Measurements from ENCODE around the gene ANTKMT. TPM values are rescaled to one million over a fixed set of nuclear protein-coding genes. Genes with fewer than 3 reads are reported as not detected.

ANTKMT gene
- total and polyA plus RNA-seq, 2 donors from 2014 or later = 44.1 to 70.4 TPM

GRCh38 chr16:735982-736453 lies 15.1 kb downstream of the ANTKMT start:
- H3K27me3 ChIP-seq (ENCODE audit: control insufficient read depth, insufficient read depth, low read length) = no peaks in the 10 kb centered on the region
- no peak overlapping the region for H3K9ac ChIP-seq (ENCODE audit: low read length in 3 of 3)
- TF ChIP-seq, protein P1, sequence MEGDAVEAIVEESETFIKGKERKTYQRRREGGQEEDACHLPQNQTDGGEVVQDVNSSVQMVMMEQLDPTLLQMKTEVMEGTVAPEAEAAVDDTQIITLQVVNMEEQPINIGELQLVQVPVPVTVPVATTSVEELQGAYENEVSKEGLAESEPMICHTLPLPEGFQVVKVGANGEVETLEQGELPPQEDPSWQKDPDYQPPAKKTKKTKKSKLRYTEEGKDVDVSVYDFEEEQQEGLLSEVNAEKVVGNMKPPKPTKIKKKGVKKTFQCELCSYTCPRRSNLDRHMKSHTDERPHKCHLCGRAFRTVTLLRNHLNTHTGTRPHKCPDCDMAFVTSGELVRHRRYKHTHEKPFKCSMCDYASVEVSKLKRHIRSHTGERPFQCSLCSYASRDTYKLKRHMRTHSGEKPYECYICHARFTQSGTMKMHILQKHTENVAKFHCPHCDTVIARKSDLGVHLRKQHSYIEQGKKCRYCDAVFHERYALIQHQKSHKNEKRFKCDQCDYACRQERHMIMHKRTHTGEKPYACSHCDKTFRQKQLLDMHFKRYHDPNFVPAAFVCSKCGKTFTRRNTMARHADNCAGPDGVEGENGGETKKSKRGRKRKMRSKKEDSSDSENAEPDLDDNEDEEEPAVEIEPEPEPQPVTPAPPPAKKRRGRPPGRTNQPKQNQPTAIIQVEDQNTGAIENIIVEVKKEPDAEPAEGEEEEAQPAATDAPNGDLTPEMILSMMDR (IDR thresholded peaks at IDR 0.05; ENCODE audit: borderline replicate concordance, extremely low read depth, insufficient read depth) = no peak
- no peak overlapping the region for H3K27ac ChIP-seq (ENCODE audit: low read depth in 2 of 2, low read length in 2 of 2)
- no peaks in the 10 kb centered on the region for H3K9me3 ChIP-seq (ENCODE audit: control insufficient read depth in 2 of 3, insufficient read depth in 1 of 3, low read length in 3 of 3)
- DNase-seq (no peak), FAIRE-seq (no peak)
- peaks cover 0 to 3% (median 0%) of the 10 kb centered on the region in 3 donors for H3K36me3 ChIP-seq (ENCODE audit: control insufficient read depth in 2 of 3, insufficient read depth in 3 of 3, low read length in 3 of 3)
- no peak overlapping the region for H3K4me3 ChIP-seq (ENCODE audit: low read length in 3 of 3)
- intact Hi-C loops (cut with DNase I) = no loop called here
- peaks cover 0 to 9% (median 0%) of the 10 kb centered on the region in 3 donors for H3K4me1 ChIP-seq (ENCODE audit: control insufficient read depth in 2 of 3, insufficient read depth in 2 of 3, low read depth in 1 of 3, low read length in 3 of 3)

DNA sequence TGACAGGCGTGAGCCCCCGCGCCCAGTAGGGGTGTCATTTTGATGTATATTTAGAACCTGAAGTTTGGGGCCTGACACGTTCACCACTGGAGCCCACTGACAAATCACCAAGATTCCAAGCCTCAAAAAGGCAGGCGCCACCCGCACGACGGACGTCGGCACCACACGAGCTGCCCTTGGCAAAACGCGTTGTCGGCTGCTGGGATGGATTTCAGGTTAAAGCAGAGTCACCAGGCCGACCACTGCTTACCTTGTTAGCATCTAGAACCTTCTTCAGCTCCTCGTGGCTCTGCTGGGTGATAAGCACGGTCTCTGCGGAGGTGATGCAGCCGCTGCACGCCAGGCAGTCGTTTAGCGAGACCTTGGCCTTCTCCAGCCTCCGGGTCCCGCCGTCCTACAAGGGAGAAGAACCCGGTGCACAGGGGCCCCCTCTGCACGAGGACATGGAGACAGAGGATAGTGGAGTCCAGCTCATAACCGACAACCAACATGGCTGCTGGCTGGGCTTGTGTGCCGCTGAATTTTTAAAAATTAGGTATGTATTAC lies 16.1 kb downstream of the ANTKMT start:
- FAIRE-seq = no peak

DNA sequence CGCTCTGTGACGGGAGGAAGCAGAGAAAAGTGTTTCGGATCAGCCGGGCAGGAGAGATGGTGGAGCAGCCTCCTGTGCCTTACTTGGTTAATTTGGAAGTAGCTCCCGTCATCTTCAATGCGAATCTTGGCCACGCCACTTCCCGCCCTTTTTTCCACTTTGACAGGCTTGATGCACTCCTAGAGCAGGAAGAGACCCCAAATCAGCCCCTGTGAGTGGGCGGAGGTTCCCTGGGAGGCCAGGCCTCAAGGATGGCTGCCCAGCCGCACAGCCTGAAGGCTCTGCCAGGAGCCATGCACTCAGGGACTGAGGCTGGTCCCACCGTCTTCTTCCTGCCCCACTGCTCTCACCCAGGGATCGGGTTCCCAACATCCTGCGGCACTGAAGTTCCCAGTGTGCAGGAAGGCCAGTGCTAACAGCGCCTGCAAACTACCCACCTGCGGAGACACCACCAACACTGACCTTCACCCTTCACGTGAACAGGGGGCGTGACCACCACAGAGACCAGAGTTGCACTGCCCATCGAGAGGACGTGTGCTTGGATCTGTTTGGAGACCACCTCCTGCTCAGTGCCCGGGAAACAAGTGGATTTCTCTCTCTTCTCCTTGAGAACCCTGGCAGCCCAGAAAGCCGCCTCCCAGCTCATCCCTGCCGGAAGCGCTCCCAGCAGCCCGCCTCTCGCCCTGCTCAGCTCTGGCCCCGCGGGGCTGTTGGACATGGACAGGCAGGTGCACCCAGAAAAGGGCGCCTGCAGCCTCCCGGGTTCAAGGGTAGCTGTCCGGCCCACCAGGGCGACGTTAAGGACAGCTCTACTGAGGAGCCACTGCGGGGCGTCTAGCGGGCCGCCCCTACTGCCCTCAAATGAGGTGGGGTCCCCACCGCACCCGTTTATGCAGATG lies 18.9 kb downstream of the ANTKMT start:
- DNase-seq (peak in 1 of 5 donors; percentile 67), FAIRE-seq (no peak)
- Histone ChIP-seq H3K9me3 (ENCODE audit: control insufficient read depth in 2 of 3, insufficient read depth in 1 of 3, low read length in 3 of 3) (no peaks in the 10 kb centered on the region), H3K4me3 (ENCODE audit: low read length in 3 of 3) (peak overlapping the region; percentile 12 to 72 (median 65)), H3K9ac (ENCODE audit: low read length in 3 of 3) (peak overlapping the region in 2 of 3 donors; percentile 8 to 77), H3K4me1 (ENCODE audit: control insufficient read depth in 2 of 3, insufficient read depth in 2 of 3, low read depth in 1 of 3, low read length in 3 of 3) (peaks cover 0 to 11% (median 0%) of the 10 kb centered on the region in 3 donors), H3K27ac (ENCODE audit: low read depth in 2 of 2, low read length in 2 of 2) (no peak overlapping the region), H3K27me3 (ENCODE audit: control insufficient read depth, insufficient read depth, low read length) (no peaks in the 10 kb centered on the region), H3K36me3 (ENCODE audit: control insufficient read depth in 2 of 3, insufficient read depth in 3 of 3, low read length in 3 of 3) (peaks cover 0 to 3% (median 0%) of the 10 kb centered on the region in 3 donors)
- TF ChIP-seq, protein P1 (IDR thresholded peaks at IDR 0.05; ENCODE audit: borderline replicate concordance, extremely low read depth, insufficient read depth) = no peak
- intact Hi-C loops (cut with DNase I) = no loop called here

More for the DNA sequence above, 16.1 kb downstream of the ANTKMT start:
- Histone ChIP-seq H3K9ac (ENCODE audit: low read length in 3 of 3) (no peak overlapping the region), H3K27me3 (ENCODE audit: control insufficient read depth, insufficient read depth, low read length) (no peaks in the 10 kb centered on the region), H3K4me3 (ENCODE audit: low read length in 3 of 3) (no peak overlapping the region), H3K36me3 (ENCODE audit: control insufficient read depth in 2 of 3, insufficient read depth in 3 of 3, low read length in 3 of 3) (peaks cover 0 to 3% (median 0%) of the 10 kb centered on the region in 3 donors), H3K9me3 (ENCODE audit: control insufficient read depth in 2 of 3, insufficient read depth in 1 of 3, low read length in 3 of 3) (no peaks in the 10 kb centered on the region), H3K4me1 (ENCODE audit: control insufficient read depth in 2 of 3, insufficient read depth in 2 of 3, low read depth in 1 of 3, low read length in 3 of 3) (peaks cover 0 to 11% (median 0%) of the 10 kb centered on the region in 3 donors), H3K27ac (ENCODE audit: low read depth in 2 of 2, low read length in 2 of 2) (no peak overlapping the region)
- TF ChIP-seq, protein P1 (IDR thresholded peaks at IDR 0.05; ENCODE audit: borderline replicate concordance, extremely low read depth, insufficient read depth) = no peak
- intact Hi-C loops (cut with DNase I) = no loop called here
- DNase-seq = no peak

Data from kidney (tissue), 14 donors.